ENCODE results near the gene CACNA2D2.

DNA sequence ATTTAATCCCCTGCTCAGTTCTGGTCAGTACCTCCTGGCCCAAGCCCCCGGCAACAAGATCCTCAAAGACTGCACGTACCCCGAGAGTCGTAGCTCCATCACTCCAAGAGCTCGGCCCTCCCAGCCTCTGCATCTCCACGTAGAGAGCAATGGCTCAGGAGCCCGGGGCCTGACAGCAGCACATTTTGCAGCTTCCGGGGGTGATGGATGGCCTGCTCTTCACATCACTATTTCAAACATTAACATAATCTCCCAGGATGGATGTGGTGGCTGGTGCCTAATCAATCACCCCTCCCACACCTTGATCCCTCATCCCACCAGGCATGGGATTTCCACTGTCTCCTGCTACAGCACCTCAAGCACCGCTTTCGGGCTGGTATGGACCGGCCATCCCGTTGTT, 28.1 kb downstream of the CACNA2D2 start:
- TF ChIP-seq, protein P1, sequence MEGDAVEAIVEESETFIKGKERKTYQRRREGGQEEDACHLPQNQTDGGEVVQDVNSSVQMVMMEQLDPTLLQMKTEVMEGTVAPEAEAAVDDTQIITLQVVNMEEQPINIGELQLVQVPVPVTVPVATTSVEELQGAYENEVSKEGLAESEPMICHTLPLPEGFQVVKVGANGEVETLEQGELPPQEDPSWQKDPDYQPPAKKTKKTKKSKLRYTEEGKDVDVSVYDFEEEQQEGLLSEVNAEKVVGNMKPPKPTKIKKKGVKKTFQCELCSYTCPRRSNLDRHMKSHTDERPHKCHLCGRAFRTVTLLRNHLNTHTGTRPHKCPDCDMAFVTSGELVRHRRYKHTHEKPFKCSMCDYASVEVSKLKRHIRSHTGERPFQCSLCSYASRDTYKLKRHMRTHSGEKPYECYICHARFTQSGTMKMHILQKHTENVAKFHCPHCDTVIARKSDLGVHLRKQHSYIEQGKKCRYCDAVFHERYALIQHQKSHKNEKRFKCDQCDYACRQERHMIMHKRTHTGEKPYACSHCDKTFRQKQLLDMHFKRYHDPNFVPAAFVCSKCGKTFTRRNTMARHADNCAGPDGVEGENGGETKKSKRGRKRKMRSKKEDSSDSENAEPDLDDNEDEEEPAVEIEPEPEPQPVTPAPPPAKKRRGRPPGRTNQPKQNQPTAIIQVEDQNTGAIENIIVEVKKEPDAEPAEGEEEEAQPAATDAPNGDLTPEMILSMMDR (IDR thresholded peaks at IDR 0.05) = no peak
- no peak for TF ChIP-seq POLR2A (IDR thresholded peaks at IDR 0.05)

Data from heart left ventricle (tissue), 13 donors.